Measurements from ENCODE around the gene TXN2.

TXN2 gene

GRCh38 chr22:36463783-36464184 is 17.7 kb downstream of the TXN2 start:
- Histone ChIP-seq H3K4me3 (no peak overlapping the region), H3K27ac (peak overlapping the region; percentile 80 to 95)
- no peak for TF ChIP-seq CTCF (IDR thresholded peaks at IDR 0.05)
- no peak for DNase-seq (ENCODE audit: low spot score)

DNA sequence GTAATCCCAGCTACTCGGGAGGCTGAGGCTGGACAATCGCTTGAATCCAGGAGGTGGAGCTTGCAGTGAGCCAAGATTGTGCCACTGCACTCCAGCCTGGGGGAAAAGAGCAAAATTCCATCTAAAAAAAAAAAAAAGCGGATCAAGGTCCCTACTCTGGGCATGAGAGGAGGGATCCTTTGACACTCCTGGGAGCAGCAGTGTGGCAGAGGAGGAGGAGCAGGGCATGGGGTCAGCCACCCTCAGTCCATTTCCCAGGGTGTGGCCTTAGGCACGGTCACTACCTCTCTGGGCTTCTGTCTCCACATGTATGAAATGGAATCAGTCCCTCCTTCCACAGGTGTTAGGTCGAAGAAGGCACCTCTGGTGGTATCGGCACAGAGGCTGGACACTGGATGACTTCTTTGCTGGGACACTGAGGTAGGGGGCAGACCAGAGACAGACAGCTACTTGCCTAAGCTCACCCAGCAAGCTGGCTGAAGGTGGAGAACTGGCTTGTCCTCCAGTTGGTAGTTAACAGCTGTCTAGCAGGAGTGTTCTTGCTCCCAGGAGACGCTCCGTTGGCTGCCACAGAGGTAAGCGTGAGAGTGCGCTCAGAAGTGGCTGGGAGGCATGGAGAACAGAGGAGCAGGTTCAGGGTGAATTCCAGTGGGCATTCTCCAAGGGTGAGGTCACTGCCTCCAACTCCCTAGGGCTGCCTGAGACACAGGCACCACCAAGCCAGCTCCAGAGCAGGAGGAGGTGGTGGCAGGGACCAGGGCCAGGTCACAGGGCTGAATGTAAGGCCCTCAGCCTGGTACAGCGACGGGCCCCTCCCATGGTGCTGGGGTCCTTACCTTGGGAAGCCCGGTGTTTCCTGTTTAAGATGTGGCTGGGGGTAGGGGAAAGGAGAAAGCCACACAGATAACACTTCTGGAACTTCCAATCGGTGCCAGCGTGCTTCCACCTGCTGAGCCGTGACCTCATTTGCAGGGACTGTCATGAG is 19.5 kb downstream of the TXN2 start:
- DNase-seq (ENCODE audit: low spot score) = peak; percentile 92
- Histone ChIP-seq H3K4me3 (peak overlapping the region; percentile 32), H3K27ac (peak overlapping the region; percentile 80 to 95)
- TF ChIP-seq CTCF (IDR thresholded peaks at IDR 0.05) = no peak

GRCh38 chr22:36460202-36460601 is 21.2 kb downstream of the TXN2 start:
- no peak for TF ChIP-seq CTCF (IDR thresholded peaks at IDR 0.05)
- no peak for DNase-seq (ENCODE audit: low spot score)
- H3K27ac ChIP-seq = peak overlapping the region in 1 of 2 donors; percentile 95
- no peak overlapping the region for H3K4me3 ChIP-seq

DNA sequence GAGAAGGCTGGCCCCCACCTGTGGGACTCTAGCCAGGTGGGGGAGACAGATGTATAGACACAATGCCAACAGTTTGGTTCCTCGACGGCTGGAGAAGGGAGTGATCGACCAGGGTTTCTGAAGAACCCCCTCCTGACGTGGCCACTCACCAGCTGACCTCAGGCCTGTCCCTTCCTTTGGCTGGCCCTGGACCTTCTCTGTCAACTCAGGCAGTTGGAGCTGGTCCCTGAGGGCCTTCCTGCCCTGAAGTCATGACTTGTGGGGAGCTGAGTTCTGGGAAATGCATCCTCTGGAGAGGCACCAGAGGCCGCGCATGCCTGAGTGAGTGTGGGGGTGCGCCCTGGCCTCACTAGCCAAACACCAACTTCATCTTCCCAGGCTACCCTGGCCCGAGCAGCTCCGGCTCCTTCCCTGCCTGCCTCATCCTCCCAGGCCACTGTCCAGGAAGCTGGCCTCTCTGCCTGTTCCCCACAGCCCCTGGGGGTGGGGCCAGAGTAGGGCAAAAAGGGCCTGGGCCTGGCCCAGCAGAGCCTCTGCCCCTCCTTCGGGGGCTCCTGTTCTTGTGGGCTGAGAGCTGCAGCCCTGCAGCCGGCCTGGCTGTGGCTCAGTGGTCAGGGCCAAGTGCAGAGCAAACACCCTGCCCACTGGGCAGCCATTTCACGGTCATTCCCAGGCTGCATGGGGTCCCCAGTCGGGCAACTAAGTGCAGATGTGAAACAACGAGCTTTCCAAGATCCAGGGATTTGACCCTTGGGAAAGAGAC is 23.6 kb downstream of the TXN2 start:
- peak; percentile 82 for DNase-seq (ENCODE audit: low spot score)
- Histone ChIP-seq H3K4me3 (no peak overlapping the region), H3K27ac (peak overlapping the region; percentile 84 to 91)
- no peak for TF ChIP-seq CTCF (IDR thresholded peaks at IDR 0.05)

DNA sequence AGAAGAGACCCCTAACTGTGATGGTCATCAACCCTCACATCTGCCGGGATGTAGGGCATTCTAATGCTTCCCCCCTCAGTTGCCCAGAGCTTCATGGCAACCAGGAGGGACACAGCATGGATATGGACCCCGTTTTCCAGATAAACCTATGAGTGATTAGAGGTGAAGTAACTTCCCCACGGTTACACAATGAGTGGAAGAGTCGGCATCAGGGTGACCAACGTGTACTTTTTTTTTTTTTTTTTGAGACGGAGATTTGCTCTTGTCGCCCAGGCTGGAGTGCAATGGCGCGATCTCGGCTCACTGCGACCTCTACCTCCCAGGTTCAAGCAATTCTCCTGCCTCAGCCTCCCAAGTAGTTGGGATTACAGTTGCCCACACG is 25.0 kb downstream of the TXN2 start:
- DNase-seq (ENCODE audit: low spot score) = no peak
- Histone ChIP-seq H3K27ac (peak overlapping the region in 1 of 2 donors; percentile 96), H3K4me3 (no peak overlapping the region)
- no peak for TF ChIP-seq CTCF (IDR thresholded peaks at IDR 0.05)

DNA sequence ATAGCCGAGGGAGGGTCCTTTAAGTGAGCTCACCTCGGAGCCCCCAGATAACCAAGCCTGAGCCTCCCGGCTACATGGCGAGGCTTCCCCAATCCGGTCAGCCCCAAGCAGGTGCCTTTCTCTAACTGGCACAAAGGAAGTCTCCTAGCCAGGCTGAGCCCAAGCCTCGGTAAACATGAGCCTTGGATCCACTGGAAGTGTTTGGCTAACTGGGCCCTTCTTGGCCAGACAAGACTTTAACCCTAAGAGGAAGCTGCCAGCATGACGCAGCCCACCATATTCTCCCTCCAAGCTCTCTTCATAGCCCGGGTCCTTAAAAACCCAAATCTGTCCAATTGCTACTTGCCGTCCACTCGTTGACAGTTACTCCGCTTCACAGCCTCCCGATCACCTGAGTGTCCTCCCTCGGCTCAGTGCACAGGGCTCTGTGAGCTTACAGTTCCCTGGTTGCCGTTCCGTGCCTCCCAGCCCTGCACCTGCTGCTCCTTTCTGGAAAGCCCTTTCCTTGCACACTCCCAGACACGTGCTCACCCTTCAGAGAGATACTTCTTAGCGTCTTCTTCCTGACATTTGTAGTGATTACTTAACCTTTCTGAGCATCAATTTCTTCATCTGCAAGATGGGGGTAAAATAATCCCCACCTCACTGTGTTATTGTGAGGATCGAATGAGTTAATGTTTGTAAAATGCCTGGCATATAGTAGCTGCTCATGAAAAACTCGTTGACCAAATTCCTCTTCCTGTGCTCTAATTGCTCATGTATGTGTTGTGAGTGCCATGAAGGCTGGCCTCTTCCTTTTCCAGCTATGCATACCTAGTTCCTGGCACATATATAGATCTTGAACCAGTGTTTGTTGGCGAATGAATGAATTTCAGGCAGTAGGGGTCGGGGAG is 25.6 kb downstream of the TXN2 start:
- no peak for TF ChIP-seq CTCF (IDR thresholded peaks at IDR 0.05)
- H3K4me3 ChIP-seq = peak overlapping the region; percentile 79
- H3K27ac ChIP-seq = peak overlapping the region; percentile 95 to 96
- DNase-seq (ENCODE audit: low spot score) = no peak

Data from coronary artery (tissue), 2 donors.